ENCODE results near the gene ARL15.
"Not testable (repeated sequence)": the region's sequence is repeated elsewhere in the genome, so short reads cannot be mapped to it uniquely, and the experiment has no call there.

The ARL15 gene

DNA sequence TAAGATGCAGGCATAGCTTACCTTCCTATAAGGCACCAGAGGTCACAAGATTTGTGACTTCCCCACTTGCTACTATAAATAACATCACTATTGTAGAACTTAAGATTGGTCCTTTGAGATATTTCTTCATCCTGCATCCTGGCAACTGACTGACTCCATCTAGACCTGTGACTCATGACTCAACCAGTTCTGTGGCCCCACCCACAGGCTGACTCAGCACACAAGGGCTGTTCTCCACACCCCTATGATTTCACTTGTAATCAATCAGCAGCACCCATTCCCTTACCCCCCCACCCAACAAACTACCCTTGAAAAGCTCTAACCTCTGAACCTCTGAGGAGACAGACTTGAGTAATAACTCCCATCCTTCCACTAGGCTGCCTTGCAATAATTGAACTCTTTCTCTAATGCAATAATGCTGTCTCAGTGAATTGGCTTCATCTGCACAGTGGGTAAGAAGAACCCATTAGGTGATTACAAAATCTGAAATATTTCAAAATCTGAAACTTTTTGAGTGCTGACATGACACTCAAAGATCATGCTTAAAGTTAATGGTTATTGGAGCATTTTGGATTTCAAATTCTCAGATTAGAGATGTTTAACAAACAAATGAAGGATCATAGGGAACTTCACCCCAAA lies 296.7 kb downstream of the ARL15 start:
- DNase-seq = no peak

DNA sequence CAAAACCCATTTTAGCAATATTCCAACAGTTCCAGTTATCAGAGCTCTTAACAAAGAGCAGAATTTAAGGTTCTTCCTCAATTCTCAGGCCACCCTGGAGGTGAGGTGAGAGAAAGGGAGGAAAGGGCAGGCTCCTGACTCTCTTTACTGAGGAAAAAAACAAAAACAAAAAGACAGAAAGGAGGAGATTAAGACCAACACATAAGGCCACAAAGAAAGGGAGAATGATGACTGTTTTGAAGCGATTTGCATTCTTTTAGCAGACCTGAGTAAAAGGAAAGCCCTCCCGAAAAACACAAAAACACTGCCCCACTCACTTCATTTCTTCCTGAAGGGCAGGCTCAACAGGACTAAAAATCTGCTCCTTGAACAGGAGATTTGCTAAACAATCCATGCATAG lies 300.5 kb downstream of the ARL15 start:
- DNase-seq = no peak

DNA sequence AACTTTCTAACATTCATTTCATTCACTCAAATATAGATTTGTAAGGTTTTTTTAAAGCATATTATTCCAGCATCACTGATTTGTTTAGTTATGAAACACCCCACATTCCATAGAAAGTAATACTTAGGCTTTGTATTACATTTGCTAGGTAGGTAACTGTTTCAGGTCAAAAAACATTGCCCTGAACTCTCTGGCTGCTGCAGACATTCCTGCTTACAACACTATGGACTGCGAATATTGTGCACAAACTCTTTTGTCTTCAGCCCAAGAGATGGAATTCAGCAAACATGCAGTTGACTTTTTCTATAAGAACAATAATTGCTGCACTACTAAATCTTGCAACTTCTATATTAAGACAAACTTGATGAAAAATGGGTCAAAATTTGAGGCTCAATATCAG lies 301.0 kb downstream of the ARL15 start:
- DNase-seq = no peak

DNA sequence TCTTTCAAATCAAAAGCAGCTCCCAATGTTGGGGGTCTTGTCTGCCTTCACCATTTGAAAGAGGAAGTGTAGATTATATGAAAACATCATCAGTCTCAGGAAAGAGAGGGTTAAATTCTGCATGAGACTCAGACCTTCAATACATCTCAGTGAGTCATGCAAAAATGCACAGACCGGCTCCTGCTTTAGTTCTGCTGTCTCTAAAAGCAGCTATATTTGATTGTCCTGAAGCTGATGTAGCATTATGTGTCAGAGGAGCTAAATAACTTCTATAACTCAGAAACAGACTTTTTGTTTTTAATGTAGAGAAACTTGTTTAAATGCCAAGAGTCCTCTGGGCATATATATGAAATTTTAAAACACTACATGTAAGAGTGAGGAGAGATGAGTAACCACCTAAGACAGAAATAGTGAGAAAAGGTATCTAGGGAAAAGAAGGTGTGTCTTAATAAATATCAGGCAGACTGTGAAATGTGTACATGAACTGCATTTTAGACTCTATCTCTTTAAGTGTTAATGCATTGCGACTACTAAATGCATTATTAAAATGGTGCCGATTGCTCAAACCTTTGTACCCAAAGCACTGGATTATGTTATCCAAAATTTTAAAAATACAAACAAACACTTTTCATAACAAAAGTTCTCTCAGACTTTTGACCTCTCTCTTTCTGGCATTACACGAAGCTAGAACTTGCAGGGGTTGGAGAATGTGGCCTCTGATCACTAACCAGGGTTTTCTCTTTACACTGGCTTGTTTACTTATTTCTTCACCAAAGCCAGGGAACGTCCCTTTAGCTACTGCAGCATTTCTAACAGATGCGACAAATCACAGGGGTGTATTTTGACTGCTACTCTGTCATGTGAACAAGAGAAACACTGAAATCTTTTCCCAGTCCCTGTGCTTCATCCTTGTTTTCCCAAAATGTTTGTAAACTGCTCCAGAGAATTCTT lies 302.3 kb downstream of the ARL15 start:
- no peak for DNase-seq

DNA sequence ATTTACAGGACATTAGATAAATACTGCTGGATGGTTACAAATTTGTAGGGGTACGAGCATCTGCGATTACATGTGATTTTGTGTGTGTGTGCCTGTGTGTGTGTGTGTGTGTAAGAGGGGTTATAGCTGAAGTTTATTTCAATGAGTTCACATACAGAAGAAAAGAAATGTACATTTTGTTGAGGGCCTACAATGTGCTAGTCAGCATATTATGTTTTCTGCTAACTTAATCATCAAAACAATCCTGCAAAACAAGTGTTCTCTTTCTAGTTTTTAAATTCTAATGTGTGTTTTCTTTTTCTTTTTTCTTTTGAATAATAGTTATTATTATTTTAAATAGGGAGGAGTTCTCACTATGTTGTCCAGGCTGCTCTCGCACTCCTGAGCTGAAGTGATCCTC lies 305.7 kb downstream of the ARL15 start:
- DNase-seq = no peak

DNA sequence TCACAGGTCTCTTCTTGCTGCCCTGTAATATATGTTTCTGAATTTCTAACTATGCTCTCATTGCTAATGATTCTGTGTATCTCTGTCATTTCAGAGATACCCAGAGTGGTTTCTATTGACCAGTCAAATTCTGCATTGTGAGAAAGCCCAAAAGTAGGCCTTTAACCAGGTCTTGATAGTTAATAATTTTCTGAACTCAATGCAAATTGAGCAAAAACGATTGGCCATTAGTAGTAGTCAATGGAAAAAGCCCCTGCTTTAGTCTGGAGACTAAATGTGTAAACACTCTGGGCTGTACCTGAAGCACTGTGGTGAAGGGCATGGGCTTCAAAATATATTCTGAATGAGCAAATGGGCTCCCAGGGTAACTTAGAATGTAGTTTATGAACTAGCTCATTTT lies 307.6 kb downstream of the ARL15 start:
- DNase-seq = no peak

DNA sequence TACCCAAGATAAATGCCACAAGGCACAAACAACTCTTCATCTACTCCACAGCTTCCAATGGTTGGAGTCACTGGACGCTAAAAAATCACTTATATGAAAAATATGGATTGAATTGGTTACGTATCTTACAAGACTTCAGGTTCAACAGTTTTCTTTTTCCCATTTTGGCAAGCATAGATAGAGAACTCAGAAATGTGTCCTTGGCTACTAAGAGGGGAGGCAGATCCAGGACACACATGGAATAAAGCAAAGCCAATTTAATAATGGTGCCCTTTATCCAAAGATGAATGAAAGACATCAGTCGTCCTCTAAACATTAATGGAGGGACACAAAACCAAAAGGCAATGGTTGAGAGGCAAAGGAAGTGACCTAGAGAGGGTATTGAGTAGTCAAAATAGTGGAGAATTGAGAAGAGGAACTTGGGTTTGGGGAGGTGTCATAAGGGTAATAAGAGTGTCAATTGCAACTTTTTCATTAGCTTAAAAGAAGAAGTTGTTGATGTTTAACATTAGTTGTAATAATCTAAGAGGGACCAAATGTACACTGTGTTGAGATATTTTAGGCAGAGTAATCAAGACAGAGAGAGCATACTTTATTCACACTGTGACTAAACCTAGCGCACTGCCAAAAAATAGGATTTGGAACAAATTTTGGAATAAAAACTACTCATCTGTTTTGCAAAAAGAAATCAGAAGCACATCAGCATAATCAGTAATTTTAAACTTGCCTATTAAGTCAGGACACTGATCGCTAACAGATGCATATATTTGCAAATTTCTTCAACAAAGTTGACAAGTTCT lies 308.2 kb downstream of the ARL15 start:
- no peak for DNase-seq

DNA sequence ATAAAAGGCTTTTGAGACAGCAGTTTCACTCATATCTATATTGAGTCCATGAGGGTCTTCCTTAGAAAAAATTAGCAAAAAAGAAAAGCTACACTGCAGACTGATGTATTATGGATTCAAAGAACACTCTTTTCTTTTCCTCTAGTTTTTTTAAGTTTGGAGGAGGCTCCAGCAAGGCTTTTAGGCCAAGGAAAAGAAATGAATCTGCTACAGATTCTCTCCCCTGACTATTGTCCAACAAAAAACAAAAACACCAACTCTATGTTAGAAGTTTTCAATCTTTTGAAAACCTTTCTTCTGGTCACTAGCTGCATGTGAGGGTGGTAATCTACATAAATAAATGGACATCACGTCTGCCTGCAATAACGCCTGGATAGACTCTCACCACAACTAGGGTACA lies 310.4 kb downstream of the ARL15 start:
- DNase-seq = no peak

DNA sequence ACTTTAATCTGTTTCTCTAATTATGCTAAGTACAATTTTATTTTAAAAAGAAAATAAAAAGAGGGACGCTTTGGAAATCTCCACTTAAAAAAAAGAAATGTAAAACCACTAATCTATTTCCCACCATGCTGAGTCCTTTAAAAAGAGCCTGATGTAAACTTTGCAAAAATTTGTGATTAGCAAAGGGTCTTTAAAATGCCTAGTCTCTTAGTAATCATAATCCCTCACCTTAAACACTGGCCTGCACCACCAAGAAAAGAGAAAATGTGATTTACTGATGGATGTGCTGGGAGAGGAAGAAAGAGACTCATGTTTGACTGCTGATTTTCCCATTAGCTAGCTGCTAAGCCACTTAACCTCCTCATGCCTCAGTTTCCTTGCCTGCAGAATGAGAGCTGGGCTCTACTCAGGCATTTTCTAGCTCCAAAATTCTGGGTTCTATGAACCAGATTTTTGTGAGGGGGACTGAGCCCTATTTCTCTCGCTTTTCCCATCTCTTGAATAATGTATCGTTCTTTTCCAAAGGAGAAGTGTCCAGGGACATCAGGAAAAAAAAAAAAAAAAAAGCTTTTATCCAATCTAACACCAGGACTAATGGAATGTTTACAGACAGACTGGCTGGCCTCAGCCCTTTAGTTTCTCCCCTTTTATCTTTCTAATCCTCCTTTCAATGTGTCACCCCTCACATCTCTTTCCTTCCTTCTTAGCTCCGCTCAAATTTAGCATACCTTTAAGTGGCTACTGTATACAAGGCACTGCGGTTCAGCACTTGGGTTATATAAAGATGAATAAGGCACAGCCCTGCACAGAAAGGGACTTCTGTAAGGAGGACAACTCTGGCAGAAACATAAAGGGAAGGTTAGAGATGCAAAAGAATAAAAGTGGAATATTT lies 312.4 kb downstream of the ARL15 start:
- DNase-seq = no peak

DNA sequence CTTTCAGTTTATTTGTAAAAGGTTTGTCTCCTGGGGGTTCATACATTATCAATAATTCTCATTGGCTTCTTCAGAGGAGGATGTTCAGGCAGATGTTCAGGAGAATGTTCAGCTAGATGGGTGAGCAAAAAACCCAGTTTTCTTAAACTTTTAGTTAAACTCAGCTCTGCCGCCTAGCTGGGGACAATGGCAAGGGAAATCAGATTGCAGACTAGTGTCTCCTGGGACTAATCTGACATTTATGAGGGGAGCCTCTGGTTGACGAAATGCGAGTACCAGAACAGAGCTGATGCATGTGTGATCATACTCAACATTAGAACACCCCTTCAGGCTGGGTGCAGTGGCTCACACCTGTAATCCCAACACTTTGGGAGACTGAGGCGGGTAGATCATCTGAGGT lies 314.4 kb downstream of the ARL15 start:
- DNase-seq = no peak

DNA sequence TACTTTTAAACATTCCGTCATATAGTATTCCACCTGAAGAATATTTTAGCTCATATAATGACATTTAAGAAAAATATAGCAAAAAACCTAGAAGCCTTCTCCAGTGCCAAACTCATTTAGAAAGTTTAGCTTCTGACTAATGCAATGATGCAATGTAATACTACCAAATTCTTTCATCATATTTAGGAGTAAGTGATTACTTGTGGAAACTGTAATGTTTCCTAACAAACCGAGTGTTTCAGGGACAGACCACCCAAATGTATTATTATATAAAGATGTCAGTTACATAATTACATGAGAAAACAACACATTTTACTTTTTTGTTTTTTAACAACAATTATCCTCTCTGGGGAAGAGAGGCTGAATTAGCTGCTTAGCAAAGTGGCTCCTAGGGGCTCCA lies 316.2 kb downstream of the ARL15 start:
- no peak for DNase-seq

DNA sequence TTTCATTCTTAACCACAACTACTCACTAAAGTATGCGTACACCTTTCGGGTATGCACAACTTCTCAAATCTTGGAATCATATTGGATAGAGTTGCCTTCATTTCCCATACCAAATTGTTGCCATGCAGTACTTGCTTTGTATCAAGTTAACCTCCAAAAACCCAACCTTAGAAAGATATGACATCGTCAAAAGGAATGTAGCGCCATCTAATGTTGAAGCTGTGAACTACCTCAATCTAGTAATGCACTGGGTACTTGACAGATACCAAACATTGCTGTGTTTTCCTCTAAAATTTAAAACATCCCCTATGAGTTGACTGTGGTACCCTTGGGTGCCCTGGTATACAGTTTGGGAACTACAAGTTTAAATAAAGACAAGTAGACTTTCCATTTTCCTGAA lies 318.4 kb downstream of the ARL15 start:
- no peak for DNase-seq

DNA sequence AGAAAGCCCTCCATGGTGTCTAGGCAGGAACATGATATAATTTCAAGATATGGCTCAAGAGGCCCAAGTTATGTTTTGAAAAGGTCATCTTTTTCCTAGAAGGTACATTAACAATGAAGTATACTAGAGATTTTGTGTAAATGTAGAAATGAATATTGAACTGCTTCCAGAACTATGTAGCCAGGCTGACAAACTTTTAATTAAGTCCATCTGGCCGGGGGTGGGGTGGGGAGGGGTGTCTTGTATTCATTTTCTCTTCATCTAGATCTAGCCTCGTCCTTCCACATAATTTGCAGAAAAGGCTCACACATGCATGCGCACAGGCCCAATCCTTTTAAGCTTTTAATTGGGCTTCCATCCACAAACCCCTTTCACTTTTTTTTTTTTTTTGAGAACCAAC lies 323.3 kb downstream of the ARL15 start:
- DNase-seq = no peak

DNA sequence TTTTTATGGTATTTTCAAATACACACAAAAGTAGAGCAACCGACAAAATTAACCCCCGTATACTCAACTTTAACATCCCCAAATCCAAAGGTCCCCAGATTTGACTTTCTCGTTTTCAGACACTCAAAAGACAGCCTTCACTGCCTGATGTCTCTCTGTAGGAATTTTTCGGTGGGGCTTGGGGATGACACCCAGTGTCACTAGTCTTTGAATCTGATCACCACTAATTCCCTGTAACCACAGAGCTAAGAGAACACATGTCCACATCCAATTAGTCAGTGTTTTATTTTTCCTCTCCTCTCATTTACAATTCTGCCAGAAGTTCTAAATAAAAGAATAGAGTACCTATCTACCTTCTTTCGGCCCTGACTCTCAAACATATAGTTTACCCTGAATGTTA lies 324.6 kb downstream of the ARL15 start:
- no peak for DNase-seq

DNA sequence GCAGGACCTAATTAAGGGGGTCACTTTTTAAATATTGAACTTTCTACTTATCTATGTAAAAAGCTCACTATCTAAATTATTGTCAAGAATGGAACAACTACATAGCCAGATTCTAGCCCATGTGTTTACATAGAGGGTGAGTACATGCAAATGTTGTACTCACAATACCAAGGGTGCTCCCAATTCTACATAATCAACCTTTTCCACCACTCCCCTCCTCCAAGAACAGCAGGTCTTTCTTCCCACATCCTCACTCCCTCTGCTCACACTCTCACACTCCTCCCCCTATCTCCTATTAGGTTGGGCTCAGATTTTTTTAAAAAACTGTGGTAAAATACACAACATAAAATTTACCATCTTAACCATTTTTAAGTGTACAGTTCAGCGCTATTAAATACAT lies 325.4 kb downstream of the ARL15 start:
- no peak for DNase-seq

DNA sequence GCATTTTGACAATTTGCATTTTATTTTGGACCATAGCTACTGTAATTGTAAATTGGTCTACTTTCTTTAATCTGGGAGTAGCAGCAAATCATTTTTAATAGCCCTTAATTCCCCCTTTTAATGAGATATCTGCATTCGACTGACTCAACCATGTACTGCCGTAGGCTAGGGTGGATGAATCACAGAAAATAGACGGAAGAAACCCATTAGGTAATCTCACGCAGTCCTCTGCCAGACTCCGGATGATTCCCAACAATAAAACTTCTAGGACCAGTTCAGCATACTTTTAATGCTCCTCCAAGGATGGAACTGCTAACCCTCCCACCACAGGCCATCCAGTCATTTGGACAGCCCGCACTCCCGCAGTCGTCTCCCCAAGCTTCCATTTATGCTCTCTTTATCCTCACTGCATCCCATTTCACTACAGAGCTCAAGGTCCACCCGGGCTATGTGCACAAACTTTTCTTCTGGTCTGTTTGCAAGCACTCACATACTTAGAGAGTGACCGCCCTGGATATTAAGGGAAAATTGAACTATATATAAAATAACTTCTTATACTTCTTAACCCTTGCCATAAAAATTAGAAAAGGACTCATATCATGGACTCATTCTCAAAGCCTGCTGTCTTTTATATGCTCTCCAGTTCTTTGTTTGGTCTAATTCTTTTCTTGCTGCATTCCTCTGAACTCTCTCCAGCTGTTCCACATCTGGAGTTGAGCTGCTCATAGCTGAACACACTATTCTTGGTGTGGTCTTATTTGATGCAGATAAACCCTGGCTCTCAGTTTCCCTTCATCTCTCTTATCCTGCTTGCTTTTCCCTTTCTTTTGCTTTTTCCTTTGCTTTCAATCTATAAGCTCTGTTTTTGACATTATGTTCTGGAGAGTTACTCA lies 326.6 kb downstream of the ARL15 start:
- no peak for DNase-seq

DNA sequence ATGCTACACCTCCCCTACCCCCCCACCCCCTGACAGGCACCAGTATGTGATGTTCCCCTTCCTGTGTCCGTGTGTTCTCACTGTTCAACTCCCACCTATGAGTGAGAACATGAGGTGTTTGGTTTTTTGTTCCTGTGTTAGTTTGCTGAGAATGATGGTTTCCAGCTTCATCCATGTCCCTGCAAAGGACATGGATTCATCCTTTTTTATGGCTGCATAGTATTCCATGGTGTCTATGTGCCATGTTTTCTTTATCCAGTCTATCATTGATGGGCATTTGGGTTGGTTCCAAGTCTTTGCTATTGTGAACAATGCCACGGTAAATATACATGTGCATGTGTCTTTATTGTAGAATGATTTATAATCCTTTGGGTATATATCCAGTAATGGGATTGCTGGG lies 328.1 kb downstream of the ARL15 start:
- not testable (repeated sequence) for DNase-seq

DNA sequence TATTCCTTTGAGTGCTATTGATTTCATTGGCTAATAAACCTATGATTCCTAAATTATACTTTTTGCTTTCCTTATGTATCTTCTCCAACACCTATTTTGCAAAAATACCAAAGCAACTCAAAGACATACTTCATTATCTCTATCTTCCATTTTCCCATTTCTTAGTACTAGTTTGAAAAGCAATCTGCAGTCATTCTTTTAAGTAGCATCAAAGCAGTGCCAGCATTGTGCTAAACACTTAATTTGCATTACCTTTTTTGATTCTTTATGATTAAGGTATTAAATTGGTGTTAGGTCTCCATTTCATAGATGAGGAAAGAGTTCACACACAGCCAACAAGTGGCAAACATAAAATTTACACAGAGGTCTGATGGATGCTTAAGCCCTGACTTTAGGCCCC lies 330.3 kb downstream of the ARL15 start:
- DNase-seq = no peak

DNA sequence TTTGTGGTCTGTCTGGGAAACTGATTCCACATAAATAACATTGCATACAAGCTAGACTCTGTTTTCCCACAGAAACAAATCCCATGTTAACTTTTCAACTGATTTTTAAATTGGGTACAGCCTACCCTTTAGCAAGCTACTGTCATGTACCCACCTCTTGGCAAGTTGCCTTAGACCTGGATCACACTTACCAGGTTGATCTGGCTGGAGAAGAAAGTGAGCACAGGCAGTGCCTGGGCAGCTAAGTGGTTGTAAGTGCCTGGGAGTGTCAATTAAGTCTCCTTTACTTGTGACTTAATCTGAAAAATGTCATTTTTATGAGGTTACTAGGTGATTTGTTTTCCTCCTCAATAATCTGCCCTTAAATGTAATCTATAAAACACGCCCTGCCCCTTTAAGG lies 336.4 kb downstream of the ARL15 start:
- no peak for DNase-seq

DNA sequence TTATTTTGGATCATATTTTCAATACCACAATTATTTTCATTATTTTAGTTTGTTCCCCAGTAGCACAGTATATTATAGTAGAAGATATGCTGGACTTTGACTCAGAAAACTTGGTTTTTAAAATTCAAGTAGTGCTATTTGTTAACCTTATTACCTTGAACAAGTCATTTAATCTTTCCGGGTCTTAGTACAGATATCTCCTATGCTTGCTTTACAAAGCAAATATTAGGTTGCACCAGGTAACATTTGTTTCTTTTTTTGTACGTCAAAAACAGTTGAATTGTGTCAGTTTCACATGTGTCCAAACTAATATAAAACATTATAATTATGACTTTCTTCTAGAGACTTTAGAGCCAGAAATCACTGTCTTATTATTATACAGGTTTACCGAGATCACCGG lies 338.1 kb downstream of the ARL15 start:
- no peak for DNase-seq

DNA sequence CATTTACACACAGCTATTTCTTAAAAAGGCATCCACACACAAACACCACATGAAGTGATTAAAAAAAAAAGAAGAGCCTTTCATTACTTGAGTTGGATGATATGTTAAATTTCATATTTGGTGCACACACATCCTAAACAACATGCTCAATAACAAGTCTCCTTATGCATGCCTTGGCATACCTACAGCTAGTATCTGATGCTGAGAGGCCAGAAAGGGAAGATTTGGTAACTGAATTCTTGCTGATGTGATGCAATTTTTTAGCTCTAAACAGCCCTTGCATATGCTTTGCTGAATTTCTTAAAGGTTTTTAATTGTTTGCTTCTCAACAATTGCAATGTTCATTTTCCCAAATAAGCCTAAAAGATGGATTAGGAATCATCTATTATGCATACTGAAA lies 338.8 kb downstream of the ARL15 start:
- DNase-seq = no peak

DNA sequence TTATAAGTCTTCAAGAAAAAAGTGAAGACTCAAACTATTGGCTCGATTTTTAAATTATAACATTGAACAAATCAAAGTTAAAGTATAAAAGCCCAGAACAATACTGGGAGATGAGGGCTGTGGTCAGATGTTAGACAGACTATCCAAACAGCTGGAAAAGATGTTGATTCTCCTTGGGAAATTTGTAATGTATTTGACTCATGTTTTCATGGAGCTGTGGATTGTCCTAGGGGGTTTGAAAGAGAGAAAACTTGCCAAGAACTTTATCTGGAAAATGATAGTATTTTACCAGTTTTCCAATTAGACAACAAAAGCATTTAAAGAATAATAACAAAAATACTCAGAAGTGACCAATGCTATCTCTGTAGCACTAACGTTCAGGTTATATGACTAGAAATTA lies 339.2 kb downstream of the ARL15 start:
- no peak for DNase-seq

All from NCI-H2171 (cell line).